HG03460 (cell line): ENCODE results near the gene TSSK2.
"Not testable (repeated sequence)": the region's sequence is repeated elsewhere in the genome, so short reads cannot be mapped to it uniquely, and the experiment has no call there.

Experiments used
- ATAC-seq: cut with Tn5 transposase; IDR thresholded peaks from one replicate; pipeline ENCODE4 v1.9.1; 2021; ENCODE audit not compliant: unreplicated experiment

TSSK2 gene

GRCh38 chr22:19130959-19131684, at the start of gene TSSK2:
TSS of gene TSSK2 (plus strand) at chr22:19131308. CDS start at chr22:19131400, 92 bp downstream.
- no peak for ATAC-seq

GRCh38 chr22:19081351-19081750, 49.8 kb upstream of the TSSK2 start:
- ATAC-seq: no peak

GRCh38 chr22:19082101-19082500, 49.0 kb upstream of the TSSK2 start:
- no peak for ATAC-seq

- ATAC-seq: no peak
Measured at GRCh38 chr22:19082793-19083192, 48.3 kb upstream of the TSSK2 start.

GRCh38 chr22:19084126-19084525, 47.0 kb upstream of the TSSK2 start:
- not testable (repeated sequence) for ATAC-seq

DNA sequence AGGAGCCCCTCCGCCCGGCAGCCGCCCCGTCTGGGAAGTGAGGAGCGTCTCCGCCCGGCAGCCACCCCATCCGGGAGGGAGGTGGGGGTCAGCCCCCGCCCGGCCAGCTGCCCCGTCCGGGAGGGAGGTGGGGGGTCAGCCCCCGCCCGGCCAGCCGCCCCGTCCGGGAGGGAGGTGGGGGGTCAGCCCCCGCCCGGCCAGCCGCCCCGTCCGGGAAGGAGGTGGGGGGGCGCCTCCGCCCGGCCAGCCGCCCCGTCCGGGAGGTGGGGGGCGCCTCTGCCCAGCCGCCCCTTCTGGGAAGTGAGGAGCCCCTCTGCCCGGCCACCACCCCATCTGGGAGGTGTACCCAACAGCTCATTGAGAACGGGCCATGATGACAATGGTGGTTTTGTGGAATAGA, 46.5 kb upstream of the TSSK2 start:
- not testable (repeated sequence) for ATAC-seq

GRCh38 chr22:19085233-19085718, 45.8 kb upstream of the TSSK2 start:
- no peak for ATAC-seq

DNA sequence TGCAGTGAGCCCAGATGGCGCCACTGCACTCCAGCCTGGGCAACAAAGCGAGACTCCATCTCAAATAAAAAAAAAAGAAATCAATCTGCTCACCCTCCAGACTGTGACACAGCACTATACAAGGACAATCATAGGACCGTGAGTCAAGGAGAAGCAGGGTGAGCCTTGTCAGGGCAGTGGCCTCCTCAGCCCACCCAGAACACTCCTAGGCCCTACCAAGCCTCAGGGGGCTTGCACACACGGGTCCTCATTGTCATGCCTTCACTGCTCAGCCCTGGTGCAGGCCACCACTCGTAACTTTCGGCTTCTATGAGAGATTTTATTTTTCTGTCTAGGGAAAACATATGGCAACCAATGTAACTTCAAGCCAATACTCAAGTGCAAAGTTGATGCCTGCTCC, 44.7 kb upstream of the TSSK2 start:
- no peak for ATAC-seq

DNA sequence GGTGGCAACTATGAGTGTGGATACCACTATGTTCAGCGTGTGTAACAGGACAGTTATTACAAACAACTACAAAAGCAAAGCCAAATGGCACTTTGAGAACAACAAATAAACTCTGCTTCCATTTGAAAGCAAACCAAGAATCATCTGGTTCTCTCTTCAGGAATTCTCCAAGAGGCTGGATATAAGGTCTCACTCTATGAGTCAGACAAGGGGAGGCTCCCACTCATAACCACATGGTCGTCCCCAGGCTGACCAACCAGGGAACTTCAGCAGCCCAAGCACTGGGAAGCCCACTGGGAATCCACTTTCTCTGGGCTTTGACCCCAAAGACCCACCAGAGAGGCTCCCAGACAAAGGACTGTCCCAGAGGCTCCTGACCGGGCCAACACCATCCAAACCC, 44.2 kb upstream of the TSSK2 start:
- ATAC-seq: no peak

DNA sequence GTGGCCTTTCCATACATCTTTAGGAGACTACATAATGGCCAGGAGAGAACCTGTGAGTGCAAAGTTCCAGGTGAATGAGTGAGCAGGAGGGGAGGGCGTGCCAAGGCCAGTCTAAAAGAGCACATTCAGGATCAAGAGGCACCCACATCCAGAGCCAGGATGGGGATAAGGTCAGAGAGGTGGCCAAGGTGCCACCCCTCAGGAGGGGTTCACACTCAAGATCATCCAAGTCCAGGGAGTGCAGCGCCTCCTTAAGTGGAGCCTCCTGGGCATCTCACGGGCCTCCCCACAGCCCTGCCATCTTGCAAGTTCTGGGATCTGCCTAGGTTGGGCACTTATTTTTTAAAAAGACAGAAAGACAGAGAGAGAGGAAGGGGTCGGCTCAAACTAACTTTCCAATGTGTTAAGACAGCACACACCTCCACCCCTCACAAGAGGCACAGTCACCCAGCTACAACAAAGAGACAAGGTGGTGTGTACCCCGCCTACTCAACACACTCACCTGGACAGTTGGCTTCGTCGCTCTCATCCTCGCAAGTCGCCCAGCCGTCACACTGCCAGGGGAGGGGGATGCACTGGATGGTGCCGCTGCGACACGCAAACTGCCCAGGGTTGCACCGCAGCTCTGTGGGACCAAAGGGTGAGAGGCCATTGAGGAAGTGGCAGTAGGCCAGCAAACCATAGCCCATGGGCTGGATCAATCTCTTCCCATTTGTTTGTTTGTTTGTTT, 42.1 kb upstream of the TSSK2 start:
- no peak for ATAC-seq

- ATAC-seq: no peak
Measured at GRCh38 chr22:19090183-19090582, 40.9 kb upstream of the TSSK2 start.

DNA sequence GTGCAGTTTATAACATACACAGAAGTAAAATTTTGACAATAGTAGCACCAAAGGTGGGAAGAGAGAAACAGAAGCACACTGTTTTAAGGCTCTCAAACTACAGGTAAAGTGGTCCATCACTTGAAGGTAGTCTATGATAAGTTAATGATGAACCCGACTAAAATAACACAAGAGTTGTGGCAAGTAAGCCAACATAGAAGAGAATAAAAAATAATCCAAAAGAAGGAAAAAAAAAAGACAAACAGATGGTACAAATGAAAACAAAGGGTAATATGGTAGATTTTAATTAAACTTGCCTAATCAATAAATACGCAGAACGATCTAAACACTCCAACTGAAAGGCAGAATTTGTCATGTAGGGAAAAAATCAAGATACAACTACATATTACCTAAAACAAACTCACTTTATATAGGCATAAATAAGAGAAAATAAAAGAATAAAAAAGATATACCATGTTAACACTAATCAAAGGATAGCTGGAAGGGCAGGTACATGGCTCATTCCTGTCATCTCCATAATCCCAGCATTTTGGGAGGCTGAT, 40.5 kb upstream of the TSSK2 start:
- no peak for ATAC-seq

GRCh38 chr22:19092725-19093124, 38.4 kb upstream of the TSSK2 start:
- no peak for ATAC-seq

GRCh38 chr22:19094393-19094997, 36.6 kb upstream of the TSSK2 start:
- no peak for ATAC-seq

- ATAC-seq: no peak
Measured at GRCh38 chr22:19096555-19096954, 34.6 kb upstream of the TSSK2 start.

DNA sequence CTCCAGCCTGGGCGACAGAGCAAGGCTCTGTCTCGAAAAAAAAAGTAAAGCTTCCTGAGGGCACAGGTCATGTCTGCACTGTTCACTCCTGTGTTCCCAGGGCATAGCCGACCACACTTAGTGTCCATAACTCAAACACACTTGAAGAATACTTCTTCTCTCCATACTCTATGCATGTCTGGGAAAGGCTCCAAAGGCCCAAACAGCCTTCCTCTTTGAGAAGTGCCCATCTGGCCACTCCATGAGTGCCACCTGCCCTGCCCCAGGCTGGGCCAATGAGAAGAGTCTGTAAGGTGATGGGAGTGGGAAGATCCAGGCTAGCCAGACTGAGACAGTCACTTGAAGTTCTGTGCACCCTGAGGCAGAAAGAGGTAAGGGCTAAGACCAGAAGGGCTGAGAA, 33.6 kb upstream of the TSSK2 start:
- ATAC-seq: no peak

- ATAC-seq: no peak
Measured at GRCh38 chr22:19098157-19098556, 33.0 kb upstream of the TSSK2 start.

GRCh38 chr22:19103880-19104821, 27.0 kb upstream of the TSSK2 start:
- ATAC-seq: no peak

DNA sequence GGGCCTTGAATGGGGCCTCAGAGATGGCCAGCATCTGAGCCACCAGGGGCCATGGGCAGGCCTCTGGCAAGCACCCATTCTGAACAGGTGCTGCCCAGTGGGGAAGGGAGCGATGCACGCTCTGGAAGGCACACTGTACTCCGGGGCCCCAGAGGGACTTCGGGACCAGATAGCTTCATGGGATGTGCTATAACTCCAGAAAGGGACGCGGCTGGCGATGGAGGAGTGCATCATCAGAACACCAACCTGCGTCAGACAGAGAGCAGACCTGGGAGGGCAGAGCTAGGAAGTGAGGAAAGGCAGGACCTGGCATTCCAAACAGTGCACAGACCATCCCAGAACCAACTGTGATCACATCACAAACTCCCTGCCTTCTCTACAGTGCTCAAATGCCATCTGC, 25.7 kb upstream of the TSSK2 start:
- no peak for ATAC-seq
